ENCODE data around the gene SLC39A12.
"Not testable (repeated sequence)": the region's sequence is repeated elsewhere in the genome, so short reads cannot be mapped to it uniquely, and the experiment has no call there.

The SLC39A12 gene

DNA sequence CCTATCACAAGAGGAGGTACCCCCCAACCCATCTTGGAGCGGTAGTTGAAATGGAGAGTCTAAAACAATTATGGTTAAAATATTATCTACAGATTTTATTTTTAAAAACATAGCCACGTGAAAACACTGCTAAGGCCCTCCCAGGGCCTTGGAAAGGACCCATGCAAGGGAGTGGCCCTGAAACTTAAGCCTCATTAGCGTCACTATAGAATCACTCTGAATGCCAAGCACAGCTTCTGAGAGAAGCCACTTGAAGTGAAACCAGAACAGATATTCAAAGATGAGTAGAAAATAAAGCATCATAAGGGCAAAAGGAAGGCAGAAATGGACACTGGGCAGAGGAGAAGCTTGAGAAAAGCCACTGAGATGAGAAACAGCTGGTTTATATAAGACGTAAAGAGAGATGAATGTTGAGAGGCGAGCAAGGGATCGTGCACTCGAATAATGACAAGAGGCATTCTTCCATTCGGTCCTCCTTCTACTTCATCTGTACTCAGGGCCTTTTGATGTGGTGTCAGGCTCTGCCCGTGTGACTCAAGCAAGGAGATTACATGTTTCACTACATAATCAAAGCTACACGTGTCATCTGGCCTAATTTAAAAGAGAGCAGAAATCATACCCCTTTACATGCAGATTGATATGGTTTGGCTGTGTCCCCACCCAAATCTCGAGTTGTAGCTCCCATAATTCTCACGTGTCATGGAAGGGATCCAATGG lies 33.4 kb upstream of the SLC39A12 start:
- H3K4me1 ChIP-seq (ENCODE audit: control insufficient read depth in 1 of 2, insufficient read depth in 2 of 2, low read length in 2 of 2), result no peaks in the 10 kb centered on the region

DNA sequence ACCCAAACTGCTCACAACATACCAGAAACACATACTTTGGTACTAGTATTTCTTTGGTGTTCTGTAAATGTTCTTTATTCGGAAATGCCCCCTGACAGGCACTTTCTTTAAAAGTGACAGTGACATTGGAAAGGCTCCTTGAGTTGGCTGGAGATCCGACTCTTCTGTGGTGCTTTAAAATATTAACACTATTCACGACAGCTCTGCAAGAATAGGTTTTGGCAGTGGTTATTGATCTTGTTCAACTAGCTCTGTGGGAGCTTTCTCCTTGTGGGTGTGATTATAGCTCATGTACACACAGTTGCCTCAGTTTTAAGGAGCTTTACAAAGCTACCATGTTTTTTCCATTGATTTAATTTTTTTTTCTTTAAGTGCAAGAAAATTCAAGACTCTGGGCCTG lies 30.3 kb upstream of the SLC39A12 start:
- H3K9ac ChIP-seq (ENCODE audit: low read depth in 1 of 2, low read length in 2 of 2), result no peak overlapping the region

More for the DNA sequence above, 33.4 kb upstream of the SLC39A12 start:
- Histone ChIP-seq H3K4me3 (ENCODE audit: low read depth in 1 of 2, low read length in 2 of 2) (no peak overlapping the region), H3K9ac (ENCODE audit: low read depth in 1 of 2, low read length in 2 of 2) (no peak overlapping the region), H3K27ac (ENCODE audit: low read depth, low read length) (no peak overlapping the region), H3K36me3 (ENCODE audit: control insufficient read depth in 1 of 2, insufficient read depth in 2 of 2, low read length in 2 of 2) (no peaks in the 10 kb centered on the region), H3K27me3 (ENCODE audit: control insufficient read depth in 1 of 2, insufficient read depth in 2 of 2, low read length in 2 of 2) (no peaks in the 10 kb centered on the region), H3K9me3 (ENCODE audit: control insufficient read depth in 1 of 2, low read length in 2 of 2) (no peaks in the 10 kb centered on the region)

DNA sequence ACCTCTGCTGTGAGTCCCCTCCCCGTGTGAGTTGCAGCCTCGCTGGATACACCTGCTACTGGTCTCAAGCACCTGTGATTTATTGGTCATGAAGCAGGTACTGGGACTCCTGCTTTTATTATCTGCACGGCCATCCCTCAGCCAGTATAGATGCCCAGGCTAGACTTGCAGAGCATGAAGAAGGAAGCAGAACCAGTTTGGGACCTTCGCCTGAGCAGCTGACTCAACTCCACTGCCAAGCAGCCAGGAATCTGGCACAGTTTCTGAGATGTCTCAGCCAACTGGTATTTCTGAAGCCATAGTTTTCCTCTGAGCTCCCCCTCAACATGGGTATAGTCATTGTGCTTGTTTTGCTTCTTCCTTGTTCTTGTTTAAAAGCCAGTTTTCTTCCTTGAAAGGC lies 28.0 kb upstream of the SLC39A12 start:
- Histone ChIP-seq H3K4me1 (ENCODE audit: control insufficient read depth in 1 of 2, insufficient read depth in 2 of 2, low read length in 2 of 2) (no peaks in the 10 kb centered on the region), H3K27me3 (ENCODE audit: control insufficient read depth in 1 of 2, insufficient read depth in 2 of 2, low read length in 2 of 2) (no peaks in the 10 kb centered on the region), H3K9ac (ENCODE audit: low read depth in 1 of 2, low read length in 2 of 2) (no peak overlapping the region), H3K36me3 (ENCODE audit: control insufficient read depth in 1 of 2, insufficient read depth in 2 of 2, low read length in 2 of 2) (no peaks in the 10 kb centered on the region), H3K27ac (ENCODE audit: low read depth, low read length) (no peak overlapping the region), H3K4me3 (ENCODE audit: low read depth in 1 of 2, low read length in 2 of 2) (no peak overlapping the region), H3K9me3 (ENCODE audit: control insufficient read depth in 1 of 2, low read length in 2 of 2) (no peaks in the 10 kb centered on the region)

More for the DNA sequence above, 30.3 kb upstream of the SLC39A12 start:
- H3K4me1 ChIP-seq (ENCODE audit: control insufficient read depth in 1 of 2, insufficient read depth in 2 of 2, low read length in 2 of 2), result no peaks in the 10 kb centered on the region
- no peaks in the 10 kb centered on the region for H3K36me3 ChIP-seq (ENCODE audit: control insufficient read depth in 1 of 2, insufficient read depth in 2 of 2, low read length in 2 of 2)
- no peak overlapping the region for H3K27ac ChIP-seq (ENCODE audit: low read depth, low read length)
- no peak overlapping the region for H3K4me3 ChIP-seq (ENCODE audit: low read depth in 1 of 2, low read length in 2 of 2)
- H3K9me3 ChIP-seq (ENCODE audit: control insufficient read depth in 1 of 2, low read length in 2 of 2), result no peaks in the 10 kb centered on the region
- no peaks in the 10 kb centered on the region for H3K27me3 ChIP-seq (ENCODE audit: control insufficient read depth in 1 of 2, insufficient read depth in 2 of 2, low read length in 2 of 2)

DNA sequence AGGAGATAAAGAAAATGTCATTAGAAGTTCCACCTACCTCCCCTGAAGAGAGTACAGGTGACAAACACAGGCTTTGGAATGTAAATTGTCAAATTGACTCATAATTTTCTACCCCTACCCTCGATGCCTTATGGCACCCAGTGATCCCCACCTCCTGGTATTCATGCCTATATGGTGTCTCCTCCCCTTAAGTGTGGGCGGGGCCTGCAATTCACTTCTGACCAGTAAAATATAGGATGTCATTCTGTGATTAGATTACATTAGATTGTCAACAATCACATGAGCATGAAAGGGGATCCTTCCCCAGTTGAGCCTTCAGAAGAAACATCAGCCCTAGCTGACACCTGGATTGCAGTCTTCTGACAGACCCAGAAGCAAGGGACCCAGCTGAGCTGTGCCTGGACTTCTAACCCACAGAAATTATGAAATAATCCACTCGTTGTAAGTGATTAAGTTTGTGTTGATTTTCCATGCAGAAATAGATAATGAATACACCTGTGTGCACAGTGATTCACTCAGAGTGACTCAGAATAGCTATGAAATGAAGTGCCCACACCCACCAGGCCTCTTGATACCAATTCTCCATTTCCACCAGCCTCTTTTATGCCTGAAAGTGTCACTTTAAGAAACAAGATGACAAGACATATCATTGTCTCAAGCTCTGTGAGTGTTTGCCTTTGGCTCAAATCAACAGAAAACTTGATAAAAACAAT lies 8.5 kb upstream of the SLC39A12 start:
- Histone ChIP-seq H3K36me3 (ENCODE audit: control insufficient read depth in 1 of 2, insufficient read depth in 2 of 2, low read length in 2 of 2) (no peaks in the 10 kb centered on the region), H3K4me3 (ENCODE audit: low read depth in 1 of 2, low read length in 2 of 2) (no peak overlapping the region), H3K27me3 (ENCODE audit: control insufficient read depth in 1 of 2, insufficient read depth in 2 of 2, low read length in 2 of 2) (no peaks in the 10 kb centered on the region), H3K27ac (ENCODE audit: low read depth, low read length) (no peak overlapping the region), H3K9ac (ENCODE audit: low read depth in 1 of 2, low read length in 2 of 2) (no peak overlapping the region), H3K4me1 (ENCODE audit: control insufficient read depth in 1 of 2, insufficient read depth in 2 of 2, low read length in 2 of 2) (no peaks in the 10 kb centered on the region), H3K9me3 (ENCODE audit: control insufficient read depth in 1 of 2, low read length in 2 of 2) (no peaks in the 10 kb centered on the region)

DNA sequence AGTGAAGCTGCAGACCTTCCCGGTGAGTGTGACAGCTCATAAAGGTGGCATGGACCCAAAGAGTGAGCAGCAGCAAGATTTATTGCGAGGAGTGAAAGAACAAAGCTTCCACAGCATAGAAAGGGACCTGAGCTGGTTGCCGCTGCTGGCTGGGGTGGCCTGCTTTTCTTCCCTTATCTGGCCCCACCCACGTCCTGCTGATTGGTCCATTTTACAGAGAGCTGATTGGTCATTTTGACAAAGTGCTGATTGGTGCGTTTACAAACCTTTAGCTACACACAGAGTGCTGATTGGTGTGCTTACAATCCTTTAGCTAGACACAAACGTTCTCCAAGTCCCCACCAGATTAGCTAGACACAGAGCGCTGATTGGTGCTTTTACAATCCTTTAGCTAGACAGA lies 1.4 kb upstream of the SLC39A12 start:
- not testable (repeated sequence) for H3K27ac ChIP-seq (ENCODE audit: low read depth, low read length); H3K9ac ChIP-seq (ENCODE audit: low read depth in 1 of 2, low read length in 2 of 2); H3K36me3 ChIP-seq (ENCODE audit: control insufficient read depth in 1 of 2, insufficient read depth in 2 of 2, low read length in 2 of 2); H3K4me1 ChIP-seq (ENCODE audit: control insufficient read depth in 1 of 2, insufficient read depth in 2 of 2, low read length in 2 of 2); H3K4me3 ChIP-seq (ENCODE audit: low read depth in 1 of 2, low read length in 2 of 2); H3K9me3 ChIP-seq (ENCODE audit: control insufficient read depth in 1 of 2, low read length in 2 of 2); H3K27me3 ChIP-seq (ENCODE audit: control insufficient read depth in 1 of 2, insufficient read depth in 2 of 2, low read length in 2 of 2)

DNA sequence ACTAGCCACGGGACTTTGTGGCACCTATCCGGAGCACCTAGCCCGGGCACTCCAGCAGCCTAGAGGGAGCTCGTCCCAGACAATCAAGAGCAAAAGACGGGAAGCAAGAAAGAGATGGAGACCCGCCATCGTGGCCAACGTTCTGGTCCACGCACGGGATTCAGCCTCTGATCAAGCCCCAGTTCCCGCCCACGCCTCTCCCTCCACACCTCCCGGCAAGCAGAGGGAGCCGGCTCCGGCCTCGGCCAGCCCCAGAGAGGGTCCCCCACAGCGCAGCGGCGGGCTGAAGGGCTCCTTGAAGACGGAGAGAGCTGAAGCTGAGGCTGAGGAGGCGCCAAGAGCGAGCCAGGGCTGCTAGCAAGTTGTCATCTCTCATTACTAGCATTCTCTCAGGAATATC lies 992 bp upstream of the SLC39A12 start:
- no peaks in the 10 kb centered on the region for H3K9me3 ChIP-seq (ENCODE audit: control insufficient read depth in 1 of 2, low read length in 2 of 2)
- no peaks in the 10 kb centered on the region for H3K27me3 ChIP-seq (ENCODE audit: control insufficient read depth in 1 of 2, insufficient read depth in 2 of 2, low read length in 2 of 2)
- H3K27ac ChIP-seq (ENCODE audit: low read depth, low read length), result no peak overlapping the region
- no peak overlapping the region for H3K9ac ChIP-seq (ENCODE audit: low read depth in 1 of 2, low read length in 2 of 2)
- H3K4me3 ChIP-seq (ENCODE audit: low read depth in 1 of 2, low read length in 2 of 2), result no peak overlapping the region
- H3K36me3 ChIP-seq (ENCODE audit: control insufficient read depth in 1 of 2, insufficient read depth in 2 of 2, low read length in 2 of 2), result no peaks in the 10 kb centered on the region
- no peaks in the 10 kb centered on the region for H3K4me1 ChIP-seq (ENCODE audit: control insufficient read depth in 1 of 2, insufficient read depth in 2 of 2, low read length in 2 of 2)

DNA sequence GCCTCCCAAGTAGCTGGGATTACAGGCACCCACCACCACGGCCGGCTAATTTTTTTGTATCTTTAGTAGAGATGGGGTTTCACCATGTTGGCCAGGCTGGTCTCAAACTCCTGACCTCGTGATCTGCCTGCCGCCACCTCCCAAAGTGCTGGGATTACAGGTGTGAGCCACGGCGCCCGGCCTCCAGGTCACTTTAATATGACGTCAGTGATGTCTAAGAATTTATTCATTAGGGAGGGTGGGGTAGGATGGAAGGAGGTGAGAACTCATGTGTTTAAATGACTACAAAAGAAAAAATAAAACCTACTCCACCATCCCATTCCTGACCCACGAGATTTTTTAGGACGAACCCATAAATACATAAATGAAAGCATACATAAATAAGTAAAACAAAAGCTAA lies 2.7 kb downstream of the SLC39A12 start:
- not testable (repeated sequence) for H3K27ac ChIP-seq (ENCODE audit: low read depth, low read length); H3K4me1 ChIP-seq (ENCODE audit: control insufficient read depth in 1 of 2, insufficient read depth in 2 of 2, low read length in 2 of 2)

DNA sequence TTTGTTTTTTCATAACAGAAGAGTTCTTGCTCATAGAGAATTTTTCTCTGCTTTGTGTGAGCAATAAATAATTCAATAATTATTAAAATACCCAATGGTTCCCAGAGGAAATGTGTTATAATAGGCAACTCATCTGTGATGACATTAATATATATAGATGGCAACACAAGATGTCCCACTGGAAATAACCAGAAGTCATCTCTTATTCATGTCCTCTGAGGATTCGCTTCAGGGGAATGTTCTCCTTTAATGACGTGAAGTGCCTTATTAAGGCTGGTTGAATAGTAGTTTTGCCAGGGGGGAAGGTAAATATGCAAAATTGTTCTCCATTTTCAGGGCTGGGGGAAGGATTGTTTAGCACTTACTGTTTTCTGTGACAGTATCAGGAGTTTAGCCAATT lies 3.1 kb downstream of the SLC39A12 start:
- Histone ChIP-seq H3K27me3 (ENCODE audit: control insufficient read depth in 1 of 2, insufficient read depth in 2 of 2, low read length in 2 of 2) (no peaks in the 10 kb centered on the region), H3K27ac (ENCODE audit: low read depth, low read length) (no peak overlapping the region), H3K9me3 (ENCODE audit: control insufficient read depth in 1 of 2, low read length in 2 of 2) (no peaks in the 10 kb centered on the region), H3K9ac (ENCODE audit: low read depth in 1 of 2, low read length in 2 of 2) (no peak overlapping the region), H3K36me3 (ENCODE audit: control insufficient read depth in 1 of 2, insufficient read depth in 2 of 2, low read length in 2 of 2) (no peaks in the 10 kb centered on the region), H3K4me3 (ENCODE audit: low read depth in 1 of 2, low read length in 2 of 2) (no peak overlapping the region), H3K4me1 (ENCODE audit: control insufficient read depth in 1 of 2, insufficient read depth in 2 of 2, low read length in 2 of 2) (no peaks in the 10 kb centered on the region)

More for the DNA sequence above, 2.7 kb downstream of the SLC39A12 start:
- H3K9ac ChIP-seq (ENCODE audit: low read depth in 1 of 2, low read length in 2 of 2); H3K9me3 ChIP-seq (ENCODE audit: control insufficient read depth in 1 of 2, low read length in 2 of 2); H3K36me3 ChIP-seq (ENCODE audit: control insufficient read depth in 1 of 2, insufficient read depth in 2 of 2, low read length in 2 of 2); H3K27me3 ChIP-seq (ENCODE audit: control insufficient read depth in 1 of 2, insufficient read depth in 2 of 2, low read length in 2 of 2); H3K4me3 ChIP-seq (ENCODE audit: low read depth in 1 of 2, low read length in 2 of 2): not testable (repeated sequence)

DNA sequence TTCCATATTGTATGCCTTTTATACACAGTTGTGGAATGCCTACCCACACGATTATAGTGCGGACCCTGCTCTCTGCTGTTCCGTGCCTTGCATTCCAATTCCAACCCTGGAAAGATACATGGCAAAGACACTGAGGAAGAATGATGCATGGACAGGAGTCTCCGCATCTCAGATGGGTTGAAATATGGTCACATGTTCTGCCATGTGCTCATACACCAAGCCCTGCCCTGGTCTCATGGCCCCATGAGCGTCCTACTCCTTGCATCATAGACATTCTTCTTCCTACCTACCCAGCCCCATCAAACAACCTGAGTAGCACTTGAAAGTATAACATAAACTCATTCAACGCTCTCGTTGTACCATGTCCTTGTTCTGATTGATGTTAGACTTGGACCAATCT lies 6.3 kb downstream of the SLC39A12 start:
- no peak overlapping the region for H3K27ac ChIP-seq (ENCODE audit: low read depth, low read length)
- no peaks in the 10 kb centered on the region for H3K27me3 ChIP-seq (ENCODE audit: control insufficient read depth in 1 of 2, insufficient read depth in 2 of 2, low read length in 2 of 2)

DNA sequence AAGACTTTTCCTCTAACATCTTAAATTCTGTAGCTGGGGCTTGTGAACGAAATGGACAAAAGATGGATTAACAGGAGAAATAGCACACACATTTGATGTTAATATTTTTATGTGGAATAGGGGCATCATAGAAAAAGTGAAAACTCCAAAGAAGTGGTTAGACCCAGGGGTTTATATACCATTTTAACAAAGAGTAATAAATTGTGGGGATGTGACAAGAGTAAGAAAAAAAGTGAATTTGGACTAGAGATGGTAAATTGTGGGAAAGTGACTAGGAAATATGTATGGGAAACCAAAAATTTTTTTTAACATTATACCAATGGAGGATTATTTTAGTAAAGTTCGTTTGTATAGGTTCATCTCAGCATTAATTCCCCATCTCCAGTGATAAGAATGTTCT lies 8.2 kb downstream of the SLC39A12 start:
- no peak overlapping the region for H3K27ac ChIP-seq (ENCODE audit: low read depth, low read length)
- H3K27me3 ChIP-seq (ENCODE audit: control insufficient read depth in 1 of 2, insufficient read depth in 2 of 2, low read length in 2 of 2), result no peaks in the 10 kb centered on the region
- H3K4me1 ChIP-seq (ENCODE audit: control insufficient read depth in 1 of 2, insufficient read depth in 2 of 2, low read length in 2 of 2), result no peaks in the 10 kb centered on the region
- H3K4me3 ChIP-seq (ENCODE audit: low read depth in 1 of 2, low read length in 2 of 2), result no peak overlapping the region
- H3K9ac ChIP-seq (ENCODE audit: low read depth in 1 of 2, low read length in 2 of 2), result no peak overlapping the region
- no peaks in the 10 kb centered on the region for H3K9me3 ChIP-seq (ENCODE audit: control insufficient read depth in 1 of 2, low read length in 2 of 2)
- H3K36me3 ChIP-seq (ENCODE audit: control insufficient read depth in 1 of 2, insufficient read depth in 2 of 2, low read length in 2 of 2), result no peaks in the 10 kb centered on the region

More for the DNA sequence above, 6.3 kb downstream of the SLC39A12 start:
- no peaks in the 10 kb centered on the region for H3K4me1 ChIP-seq (ENCODE audit: control insufficient read depth in 1 of 2, insufficient read depth in 2 of 2, low read length in 2 of 2)
- no peak overlapping the region for H3K9ac ChIP-seq (ENCODE audit: low read depth in 1 of 2, low read length in 2 of 2)
- H3K4me3 ChIP-seq (ENCODE audit: low read depth in 1 of 2, low read length in 2 of 2), result no peak overlapping the region
- no peaks in the 10 kb centered on the region for H3K36me3 ChIP-seq (ENCODE audit: control insufficient read depth in 1 of 2, insufficient read depth in 2 of 2, low read length in 2 of 2)
- H3K9me3 ChIP-seq (ENCODE audit: control insufficient read depth in 1 of 2, low read length in 2 of 2), result no peaks in the 10 kb centered on the region

Data from duodenal mucosa (tissue), 2 donors.